Upper lobe of left lung (tissue), 4 donors: Measurements from ENCODE around the gene TNKS1BP1.

Experiments used
- CTCF ChIP-seq, 6 experiments: fragments of 450-650 bp in 4 of 6; fragments of 200-600 bp in 2 of 6; sonication (generic) in 2 of 6; IDR thresholded peaks; one replicate each; pipeline ENCODE4 v1.5.1; 2016 to 2019; ENCODE audit warnings: antibody characterized with exemption in 6 of 6
- EP300 ChIP-seq, 4 donors: sonication (generic); formaldehyde crosslinking; IDR thresholded peaks; one replicate each; pipeline ENCODE4 v1.5.1; 2017; ENCODE audit warnings: antibody characterized with exemption in 4 of 4, control low read depth in 2 of 4
- POLR2A ChIP-seq, 4 donors: fragments of 450-650 bp; IDR thresholded peaks; one replicate each; pipeline ENCODE4 v1.5.1; 2016 to 2017; ENCODE audit warnings: antibody characterized with exemption in 4 of 4, mild to moderate bottlenecking in 2 of 4
- POLR2AphosphoS5 ChIP-seq, 2 donors: sonication (generic); formaldehyde crosslinking; IDR thresholded peaks; one replicate each; pipeline ENCODE4 v1.5.1; 2017; ENCODE audit warnings: antibody characterized with exemption in 2 of 2

GRCh38 chr11:57312511-57313021 is 12.2 kb downstream of the TNKS1BP1 start:
- TF ChIP-seq CTCF (IDR thresholded peaks at IDR 0.05) (no peak), POLR2A (IDR thresholded peaks at IDR 0.05) (no peak), EP300 (IDR thresholded peaks at IDR 0.05) (no peak), POLR2AphosphoS5 (IDR thresholded peaks at IDR 0.05) (no peak)
